Right atrium auricular region (tissue), 2 donors: ENCODE measurements around the gene TMEM63B. TPM values are rescaled to one million over a fixed set of nuclear protein-coding genes. Genes with fewer than 3 reads are reported as not detected.

Source experiments
- DNase-seq: peaks from one replicate; pipeline ENCODE4 v3.0.0-alpha.2; 2019; ENCODE audit warnings: low spot score
- H3K27ac ChIP-seq, 2 donors: fragments of 200-600 bp; sonication (generic); 1 replicate in 1 of 2; 2 replicates in 1 of 2; pipeline ENCODE4 v1.5.1; 2016 to 2019
- H3K27me3 ChIP-seq, 2 donors: fragments of 200-600 bp; sonication (generic); one replicate each; pipeline versions ENCODE4 v1.5.1 to v1.6.0; 2017 to 2019
- H3K36me3 ChIP-seq: fragments of 200-600 bp; sonication (generic); one replicate; pipeline ENCODE4 v1.5.1; 2016
- H3K4me1 ChIP-seq, 2 donors: fragments of 200-600 bp; sonication (generic); one replicate each; pipeline versions ENCODE4 v1.5.1 to v1.6.0; 2017 to 2019
- H3K4me3 ChIP-seq, 2 donors: fragments of 200-600 bp; sonication (generic); 1 replicate in 1 of 2; 2 replicates in 1 of 2; pipeline ENCODE4 v1.5.1; 2017 to 2019; ENCODE audit warnings: mild to moderate bottlenecking in 1 of 2, moderate library complexity in 1 of 2
- H3K9me3 ChIP-seq, 2 donors: fragments of 200-600 bp; sonication (generic); one replicate each; pipeline ENCODE4 v1.5.1; 2019
- total RNA-seq, 2 donors: library from RNA; depleted of rRNA; stranded (reverse); fragments of >200 nt; gene quantifications; one replicate each; pipeline ENCODE4 v1.1.0, GENCODE V29; 2016
- TF ChIP-seq, protein P1 (sequence below), 2 donors: fragments of 200-600 bp; sonication (generic); IDR thresholded peaks; one replicate each; pipeline ENCODE4 v1.5.1; 2019; ENCODE audit warnings: antibody characterized with exemption in 2 of 2

Gene TMEM63B
- total RNA-seq, 2 donors from 2014 or later: 29.2 to 37.1 TPM

DNA sequence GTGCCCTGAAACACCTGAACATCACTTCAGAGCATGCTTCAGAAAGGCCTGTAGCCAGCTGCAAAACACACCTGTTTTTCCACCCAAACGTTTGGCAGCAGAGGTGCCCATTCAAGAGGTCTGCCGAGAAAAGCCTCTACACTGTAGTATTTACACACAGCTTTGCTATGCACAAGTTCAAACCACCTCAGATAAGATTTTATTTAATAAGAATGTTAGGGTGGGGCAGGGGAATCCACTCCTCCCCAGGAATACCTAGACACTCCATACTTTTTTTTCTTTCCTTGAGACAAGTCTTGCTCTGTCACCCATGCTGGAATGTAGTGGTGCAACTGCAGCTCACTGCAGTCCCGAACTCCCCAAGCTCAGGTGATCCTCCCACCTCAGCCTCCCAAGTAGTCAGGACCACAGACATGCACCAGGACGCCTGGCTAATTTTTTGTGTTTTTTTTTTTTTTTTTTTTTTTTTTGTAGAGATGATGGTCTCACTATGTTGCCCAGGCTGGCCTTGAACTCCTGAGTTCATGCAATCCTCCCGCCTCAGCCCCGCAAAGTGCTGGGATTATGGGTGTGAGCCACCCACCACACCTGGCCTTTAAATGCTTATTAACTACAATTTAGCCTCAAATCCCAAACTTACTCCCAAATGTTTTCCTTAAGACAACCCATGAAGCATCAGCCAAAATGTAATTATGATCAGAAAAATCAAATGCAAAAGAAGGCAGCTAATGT lies 9.8 kb upstream of the TMEM63B start:
- H3K27me3 ChIP-seq: no peaks in the 10 kb centered on the region
- no peak for DNase-seq
- H3K4me1 ChIP-seq: peaks cover 0 to 61% of the 10 kb centered on the region in 2 donors
- no peak overlapping the region for H3K4me3 ChIP-seq
- TF ChIP-seq, protein P1, sequence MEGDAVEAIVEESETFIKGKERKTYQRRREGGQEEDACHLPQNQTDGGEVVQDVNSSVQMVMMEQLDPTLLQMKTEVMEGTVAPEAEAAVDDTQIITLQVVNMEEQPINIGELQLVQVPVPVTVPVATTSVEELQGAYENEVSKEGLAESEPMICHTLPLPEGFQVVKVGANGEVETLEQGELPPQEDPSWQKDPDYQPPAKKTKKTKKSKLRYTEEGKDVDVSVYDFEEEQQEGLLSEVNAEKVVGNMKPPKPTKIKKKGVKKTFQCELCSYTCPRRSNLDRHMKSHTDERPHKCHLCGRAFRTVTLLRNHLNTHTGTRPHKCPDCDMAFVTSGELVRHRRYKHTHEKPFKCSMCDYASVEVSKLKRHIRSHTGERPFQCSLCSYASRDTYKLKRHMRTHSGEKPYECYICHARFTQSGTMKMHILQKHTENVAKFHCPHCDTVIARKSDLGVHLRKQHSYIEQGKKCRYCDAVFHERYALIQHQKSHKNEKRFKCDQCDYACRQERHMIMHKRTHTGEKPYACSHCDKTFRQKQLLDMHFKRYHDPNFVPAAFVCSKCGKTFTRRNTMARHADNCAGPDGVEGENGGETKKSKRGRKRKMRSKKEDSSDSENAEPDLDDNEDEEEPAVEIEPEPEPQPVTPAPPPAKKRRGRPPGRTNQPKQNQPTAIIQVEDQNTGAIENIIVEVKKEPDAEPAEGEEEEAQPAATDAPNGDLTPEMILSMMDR (IDR thresholded peaks at IDR 0.05): no peak
- H3K27ac ChIP-seq: no peak overlapping the region
- peaks cover 20% of the 10 kb centered on the region for H3K36me3 ChIP-seq
- no peaks in the 10 kb centered on the region for H3K9me3 ChIP-seq

- TF ChIP-seq, protein P1 (IDR thresholded peaks at IDR 0.05): no peak
- no peaks in the 10 kb centered on the region for H3K9me3 ChIP-seq
- no peaks in the 10 kb centered on the region for H3K36me3 ChIP-seq
- H3K4me3 ChIP-seq: no peak overlapping the region
- H3K27ac ChIP-seq: peak overlapping the region in 1 of 2 donors; percentile 14
- H3K4me1 ChIP-seq: peaks cover 0 to 82% of the 10 kb centered on the region in 2 donors
- no peak for DNase-seq
- no peaks in the 10 kb centered on the region for H3K27me3 ChIP-seq
Observed at GRCh38 chr6:44119704-44120262, 7.6 kb upstream of the TMEM63B start.

DNA sequence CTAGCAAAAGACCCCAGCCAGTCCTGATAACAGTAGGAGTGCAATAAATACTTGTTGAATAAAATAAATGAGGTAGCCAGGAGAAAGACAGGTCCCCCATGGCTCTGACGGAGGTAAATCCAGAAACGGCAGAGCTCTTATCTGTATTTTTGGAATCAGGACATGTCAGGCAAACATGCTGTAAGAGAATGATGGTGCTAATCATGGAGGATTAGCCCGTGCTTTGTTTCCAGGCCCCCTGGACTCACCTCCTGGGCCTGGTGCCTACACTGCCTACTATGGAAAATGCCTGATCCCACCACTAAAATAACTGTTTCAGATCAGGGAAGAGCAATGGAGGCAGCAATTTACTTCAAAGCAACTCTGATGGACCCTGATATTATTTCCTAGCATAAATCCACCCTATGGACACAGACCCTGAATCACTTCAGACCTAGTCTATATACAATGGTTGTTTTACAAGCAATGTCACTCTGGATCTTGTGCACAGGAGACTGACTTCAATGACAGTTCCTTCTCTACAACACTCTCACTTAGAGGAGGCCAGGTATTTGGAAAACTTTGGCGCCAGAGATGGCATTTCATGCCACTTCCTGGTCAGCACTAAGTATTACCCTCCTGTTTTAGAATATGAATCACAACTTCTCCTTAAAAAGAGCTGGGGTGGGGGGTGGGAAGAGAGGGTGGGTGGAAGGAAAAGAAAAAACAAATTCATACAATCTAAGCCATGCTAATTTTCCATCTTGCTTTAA lies 6.5 kb upstream of the TMEM63B start:
- no peak overlapping the region for H3K4me3 ChIP-seq
- no peaks in the 10 kb centered on the region for H3K27me3 ChIP-seq
- TF ChIP-seq, protein P1 (IDR thresholded peaks at IDR 0.05): no peak
- DNase-seq: no peak
- H3K36me3 ChIP-seq: no peaks in the 10 kb centered on the region
- no peaks in the 10 kb centered on the region for H3K9me3 ChIP-seq
- peaks cover 0 to 91% of the 10 kb centered on the region in 2 donors for H3K4me1 ChIP-seq
- H3K27ac ChIP-seq: peak overlapping the region; percentile 35 to 51

GRCh38 chr6:44122801-44123200 lies 4.6 kb upstream of the TMEM63B start:
- Histone ChIP-seq H3K9me3 (no peaks in the 10 kb centered on the region), H3K27ac (peak overlapping the region; percentile 9 to 54), H3K4me3 (no peak overlapping the region), H3K4me1 (peaks cover 0 to 80% of the 10 kb centered on the region in 2 donors), H3K27me3 (no peaks in the 10 kb centered on the region), H3K36me3 (no peaks in the 10 kb centered on the region)
- no peak for DNase-seq
- TF ChIP-seq, protein P1 (IDR thresholded peaks at IDR 0.05): no peak

DNA sequence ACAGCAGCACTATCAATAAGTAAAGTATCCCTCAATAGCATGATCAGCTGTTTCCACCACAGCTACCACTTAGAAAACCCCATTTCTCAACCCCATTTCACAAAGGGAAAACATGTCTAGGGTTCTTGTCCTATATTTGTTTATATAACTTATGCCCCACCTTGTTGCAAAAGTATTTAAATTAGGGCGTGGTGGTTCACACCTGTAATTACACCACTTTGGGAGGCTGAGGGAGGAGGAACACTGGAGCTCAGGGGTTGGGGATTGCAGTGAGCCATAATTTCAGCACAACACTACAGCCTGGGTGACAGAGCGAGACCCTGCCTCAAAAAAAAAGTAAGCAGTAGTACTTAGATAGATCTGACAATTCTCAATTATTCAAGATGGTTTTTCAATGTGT lies 3.8 kb upstream of the TMEM63B start:
- Histone ChIP-seq H3K4me3 (no peak overlapping the region), H3K4me1 (peaks cover 0 to 82% of the 10 kb centered on the region in 2 donors), H3K36me3 (no peaks in the 10 kb centered on the region), H3K27me3 (no peaks in the 10 kb centered on the region), H3K9me3 (no peaks in the 10 kb centered on the region), H3K27ac (no peak overlapping the region)
- no peak for DNase-seq
- TF ChIP-seq, protein P1 (IDR thresholded peaks at IDR 0.05): no peak
